IPS-15b (cell line): ENCODE data around the gene LAMB1.

Experiments used
- H3K27me3 ChIP-seq: one replicate; pipeline ENCODE4 v1.6.1; 2013; ENCODE audit warnings: low read length; ENCODE audit not compliant: control insufficient read depth, insufficient read depth
- H3K36me3 ChIP-seq: one replicate; pipeline ENCODE4 v1.6.1; 2013; ENCODE audit warnings: low read length; ENCODE audit not compliant: control insufficient read depth, insufficient read depth
- H3K4me1 ChIP-seq: one replicate; pipeline ENCODE4 v1.6.1; 2013; ENCODE audit warnings: mild to moderate bottlenecking, low read length; ENCODE audit not compliant: control insufficient read depth, insufficient read depth
- H3K4me3 ChIP-seq: one replicate; pipeline ENCODE4 v1.5.1; 2013; ENCODE audit warnings: low read depth, low read length
- H3K9ac ChIP-seq: one replicate; pipeline ENCODE4 v1.6.1; 2013; ENCODE audit warnings: low read depth, mild to moderate bottlenecking, low read length
- H3K9me3 ChIP-seq: one replicate; pipeline ENCODE4 v1.6.1; 2013; ENCODE audit warnings: mild to moderate bottlenecking, low read length; ENCODE audit not compliant: control insufficient read depth, insufficient read depth

Gene LAMB1

DNA sequence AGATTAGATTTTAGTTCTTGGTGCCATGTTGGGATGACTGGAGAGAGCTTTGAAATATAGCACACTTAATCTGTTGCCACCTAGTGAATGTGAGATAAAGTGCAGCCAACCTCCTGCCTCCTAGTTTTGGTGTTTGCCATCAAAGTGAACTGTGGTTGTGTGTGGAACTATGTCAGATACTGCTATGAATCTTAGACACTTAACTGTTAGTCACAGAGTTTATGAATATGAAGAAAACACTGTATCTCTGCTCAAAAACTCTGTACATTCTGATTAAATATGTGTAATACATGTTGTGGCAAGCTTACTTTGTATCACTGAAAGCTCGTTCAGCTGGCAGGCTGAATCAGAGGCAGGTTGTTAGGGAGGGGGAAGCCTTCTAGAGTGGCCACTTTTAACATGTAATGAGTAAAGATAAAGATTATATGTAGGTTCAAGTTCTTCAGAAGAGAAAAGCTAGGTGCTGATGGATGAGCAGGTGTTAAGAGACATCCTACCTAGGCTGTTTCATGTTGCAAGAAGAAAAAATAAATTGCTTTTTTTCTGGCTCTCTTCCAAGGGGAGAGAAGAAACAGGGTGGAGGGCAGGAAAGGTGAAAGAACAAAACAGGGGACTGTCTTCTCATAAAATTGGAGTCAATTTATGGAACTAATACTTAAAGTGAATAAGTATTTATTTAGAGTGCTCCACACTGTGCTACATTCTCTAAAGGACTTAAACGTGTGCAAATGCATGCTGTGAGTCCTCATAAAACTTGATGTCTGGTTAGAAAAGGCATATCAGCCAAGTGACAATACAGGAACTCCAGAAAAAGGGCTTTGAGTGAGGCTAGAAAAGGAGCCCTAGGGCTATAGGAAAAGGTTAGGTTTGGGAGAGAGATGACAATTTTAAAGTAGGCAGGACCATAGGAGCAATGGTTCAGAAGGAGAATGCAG lies 14.1 kb upstream of the LAMB1 start:
- Histone ChIP-seq H3K4me3 (no peak overlapping the region), H3K27me3 (no peaks in the 10 kb centered on the region), H3K4me1 (no peaks in the 10 kb centered on the region), H3K9ac (no peak overlapping the region), H3K36me3 (no peaks in the 10 kb centered on the region), H3K9me3 (no peaks in the 10 kb centered on the region)

- Histone ChIP-seq H3K4me1 (no peaks in the 10 kb centered on the region), H3K36me3 (no peaks in the 10 kb centered on the region), H3K27me3 (no peaks in the 10 kb centered on the region), H3K9me3 (no peaks in the 10 kb centered on the region), H3K4me3 (no peak overlapping the region), H3K9ac (no peak overlapping the region)
These were observed 12.8 kb upstream of the LAMB1 start for GRCh38 chr7:108015740-108016139.

DNA sequence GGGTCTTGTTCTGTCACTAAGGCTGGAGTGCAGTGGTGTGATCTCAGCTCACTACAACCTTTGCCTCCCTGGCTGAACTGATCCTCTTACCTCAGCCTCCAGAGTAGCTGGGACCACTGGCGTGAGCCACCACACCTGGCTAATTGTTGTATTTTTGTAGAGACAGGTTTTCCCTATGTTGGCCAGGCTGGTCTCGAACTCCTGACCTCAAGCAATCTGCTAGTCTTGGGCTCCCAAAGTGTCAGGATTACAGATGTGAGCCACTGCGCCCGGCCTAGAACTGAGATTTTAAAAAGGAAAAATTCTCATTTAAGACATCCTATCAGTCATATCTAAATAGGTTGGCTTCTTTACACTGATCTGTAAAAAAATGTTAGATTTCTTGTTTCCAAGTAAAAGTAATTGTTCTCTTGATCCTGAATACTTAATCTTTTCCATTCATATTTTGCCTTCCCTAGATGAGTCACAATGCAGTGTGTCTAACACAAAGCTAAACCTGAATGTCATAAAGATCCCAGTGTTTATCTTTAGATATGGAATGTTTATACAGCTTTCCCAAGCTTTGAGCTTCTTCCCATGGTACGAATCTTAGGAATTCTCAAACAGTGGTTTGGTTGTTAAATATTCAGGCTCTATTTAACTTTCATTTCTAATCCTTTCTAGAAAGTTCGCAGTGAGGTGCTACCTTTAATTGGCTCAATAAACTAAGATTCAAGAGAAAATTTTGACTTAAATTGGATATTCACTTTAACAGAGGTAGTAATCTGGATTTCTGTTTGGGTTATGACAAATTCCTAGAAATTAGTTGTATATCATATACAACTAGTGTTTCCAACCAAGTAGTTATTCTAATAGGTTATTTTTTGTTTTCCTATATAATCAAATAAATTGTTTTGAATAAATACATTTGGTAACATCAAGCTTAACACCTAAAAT lies 12.1 kb upstream of the LAMB1 start:
- Histone ChIP-seq H3K27me3 (no peaks in the 10 kb centered on the region), H3K36me3 (no peaks in the 10 kb centered on the region), H3K9ac (no peak overlapping the region), H3K9me3 (no peaks in the 10 kb centered on the region), H3K4me1 (no peaks in the 10 kb centered on the region), H3K4me3 (no peak overlapping the region)

DNA sequence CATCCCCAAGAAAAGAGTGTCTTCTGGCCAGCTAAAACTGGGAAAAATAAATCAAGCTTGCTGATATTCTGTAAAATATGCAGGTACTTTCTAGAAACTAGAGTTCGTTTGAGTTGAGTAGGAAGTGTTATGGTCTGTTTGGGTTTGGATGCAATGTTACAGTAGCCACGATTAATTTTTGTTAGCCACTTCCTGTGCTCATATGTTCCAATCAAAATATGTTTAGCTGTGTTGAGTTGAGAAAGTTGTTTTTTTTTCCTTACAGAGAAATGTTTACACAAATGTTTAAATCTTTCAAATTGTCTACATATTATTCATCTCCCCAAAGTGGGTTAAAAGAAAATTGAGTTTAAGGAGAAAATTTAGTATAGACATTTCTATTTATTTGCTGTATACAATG lies 11.3 kb upstream of the LAMB1 start:
- Histone ChIP-seq H3K36me3 (no peaks in the 10 kb centered on the region), H3K4me1 (no peaks in the 10 kb centered on the region), H3K9ac (no peak overlapping the region), H3K27me3 (no peaks in the 10 kb centered on the region), H3K4me3 (no peak overlapping the region), H3K9me3 (no peaks in the 10 kb centered on the region)

- Histone ChIP-seq H3K9me3 (no peaks in the 10 kb centered on the region), H3K27me3 (peaks cover 9% of the 10 kb centered on the region), H3K4me1 (no peaks in the 10 kb centered on the region), H3K4me3 (no peak overlapping the region), H3K36me3 (no peaks in the 10 kb centered on the region), H3K9ac (no peak overlapping the region)
These were observed 9.8 kb upstream of the LAMB1 start for GRCh38 chr7:108012499-108013430.

- Histone ChIP-seq H3K27me3 (peaks cover 33% of the 10 kb centered on the region), H3K9me3 (no peaks in the 10 kb centered on the region), H3K36me3 (no peaks in the 10 kb centered on the region), H3K4me3 (no peak overlapping the region), H3K9ac (no peak overlapping the region), H3K4me1 (no peaks in the 10 kb centered on the region)
These were observed 7.4 kb upstream of the LAMB1 start for GRCh38 chr7:108010377-108010776.

DNA sequence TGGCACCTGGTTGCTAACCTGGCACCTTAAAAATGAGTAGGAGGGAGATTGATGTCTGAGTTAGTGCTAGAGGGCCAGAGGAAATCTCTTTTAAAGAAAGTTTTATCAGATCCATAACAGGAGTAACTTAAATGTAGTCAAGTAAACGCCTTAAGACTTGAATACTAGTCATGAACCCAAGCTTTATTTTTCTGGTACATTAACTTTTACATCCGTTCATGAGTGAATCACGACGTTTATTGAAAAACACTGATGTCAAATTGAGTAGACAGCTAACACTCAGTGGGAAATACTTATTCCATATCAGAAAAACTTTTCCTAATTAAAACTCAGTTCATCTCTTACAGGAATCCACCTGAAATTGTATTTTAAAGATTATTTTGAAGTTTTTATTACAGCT lies 6.9 kb upstream of the LAMB1 start:
- no peak overlapping the region for H3K4me3 ChIP-seq
- H3K9ac ChIP-seq = no peak overlapping the region
- peaks cover 38% of the 10 kb centered on the region for H3K27me3 ChIP-seq
- no peaks in the 10 kb centered on the region for H3K36me3 ChIP-seq
- no peaks in the 10 kb centered on the region for H3K9me3 ChIP-seq
- no peaks in the 10 kb centered on the region for H3K4me1 ChIP-seq

DNA sequence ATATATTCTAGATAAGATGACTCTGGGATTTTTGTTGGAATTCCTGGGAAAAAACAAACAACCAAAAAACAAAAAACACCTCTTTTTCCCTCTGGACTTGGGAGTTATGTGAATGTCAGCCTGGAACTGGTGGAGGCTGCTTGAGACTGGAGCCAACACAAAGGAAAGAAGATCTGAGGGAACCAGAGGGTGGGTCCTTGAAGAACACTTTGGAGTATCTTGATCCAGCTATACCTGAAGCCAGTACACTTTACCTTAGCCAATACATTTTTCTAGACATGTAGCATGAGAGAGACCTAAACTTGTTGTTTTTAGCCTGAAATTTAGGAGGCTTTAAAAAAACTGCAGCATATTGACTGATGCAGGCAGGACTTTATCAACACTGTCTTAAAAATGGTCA lies 5.9 kb upstream of the LAMB1 start:
- no peaks in the 10 kb centered on the region for H3K9me3 ChIP-seq
- no peaks in the 10 kb centered on the region for H3K36me3 ChIP-seq
- H3K4me3 ChIP-seq = no peak overlapping the region
- peaks cover 6% of the 10 kb centered on the region for H3K4me1 ChIP-seq
- H3K9ac ChIP-seq = no peak overlapping the region
- peaks cover 48% of the 10 kb centered on the region for H3K27me3 ChIP-seq

DNA sequence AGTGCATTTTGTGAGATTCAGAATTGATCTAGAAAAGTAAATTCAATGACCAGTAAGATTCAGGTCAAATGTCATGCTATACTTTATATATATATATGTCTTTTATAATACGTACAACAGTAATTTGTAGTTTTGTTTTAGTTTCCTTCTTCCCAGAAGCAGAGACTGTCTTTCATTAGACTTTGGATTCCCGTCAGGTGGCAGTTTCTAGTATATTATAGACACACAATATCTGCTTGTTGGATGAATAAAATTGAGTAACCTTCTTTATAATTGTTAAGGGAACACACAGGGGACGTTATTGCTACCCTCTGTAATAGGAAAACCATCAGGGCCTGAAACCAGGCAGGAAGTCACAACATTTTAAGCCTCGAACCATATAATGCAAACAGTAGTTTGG lies 5.3 kb upstream of the LAMB1 start:
- no peak overlapping the region for H3K9ac ChIP-seq
- H3K36me3 ChIP-seq = no peaks in the 10 kb centered on the region
- H3K4me3 ChIP-seq = no peak overlapping the region
- peaks cover 6% of the 10 kb centered on the region for H3K4me1 ChIP-seq
- no peaks in the 10 kb centered on the region for H3K9me3 ChIP-seq
- H3K27me3 ChIP-seq = peaks cover 54% of the 10 kb centered on the region

GRCh38 chr7:108007762-108008161 lies 4.8 kb upstream of the LAMB1 start:
- Histone ChIP-seq H3K4me1 (peaks cover 6% of the 10 kb centered on the region), H3K4me3 (no peak overlapping the region), H3K36me3 (no peaks in the 10 kb centered on the region), H3K27me3 (peaks cover 54% of the 10 kb centered on the region), H3K9ac (no peak overlapping the region), H3K9me3 (no peaks in the 10 kb centered on the region)

- H3K36me3 ChIP-seq = no peaks in the 10 kb centered on the region
- peaks cover 54% of the 10 kb centered on the region for H3K27me3 ChIP-seq
- no peak overlapping the region for H3K9ac ChIP-seq
- H3K9me3 ChIP-seq = no peaks in the 10 kb centered on the region
- H3K4me3 ChIP-seq = no peak overlapping the region
- peaks cover 6% of the 10 kb centered on the region for H3K4me1 ChIP-seq
These were observed 4.3 kb upstream of the LAMB1 start for GRCh38 chr7:108007261-108007660.
